Measurements from ENCODE around the gene CACNA1C. TPM values are rescaled to one million over a fixed set of nuclear protein-coding genes. Genes with fewer than 3 reads are reported as not detected.

Gene CACNA1C
- total RNA-seq, 2 donors from 2014 or later, result 0.84 to 10.2 TPM

DNA sequence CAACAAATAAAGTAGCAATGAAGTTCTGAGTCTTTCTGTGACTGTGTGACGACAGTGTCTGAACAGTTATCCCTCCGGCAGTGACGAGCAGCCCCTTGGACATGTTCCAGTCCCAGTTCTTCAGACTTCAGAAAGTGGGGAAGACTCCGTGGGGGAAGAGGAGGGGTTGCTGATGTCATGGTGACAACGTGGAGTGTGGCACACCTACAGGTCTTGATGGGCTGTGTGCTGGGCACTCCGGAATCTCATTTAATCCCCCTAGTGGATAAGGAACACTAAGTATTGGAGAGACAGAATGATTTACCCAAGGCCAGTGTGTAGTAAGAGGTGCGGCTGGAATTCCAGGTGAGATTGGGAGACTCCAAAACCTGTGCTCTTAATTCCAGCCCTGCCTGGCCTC, 280.2 kb downstream of the CACNA1C start:
- Histone ChIP-seq H3K9ac (ENCODE audit: low read depth in 2 of 2, low read length in 2 of 2) (no peak overlapping the region), H3K27ac (no peak overlapping the region)

DNA sequence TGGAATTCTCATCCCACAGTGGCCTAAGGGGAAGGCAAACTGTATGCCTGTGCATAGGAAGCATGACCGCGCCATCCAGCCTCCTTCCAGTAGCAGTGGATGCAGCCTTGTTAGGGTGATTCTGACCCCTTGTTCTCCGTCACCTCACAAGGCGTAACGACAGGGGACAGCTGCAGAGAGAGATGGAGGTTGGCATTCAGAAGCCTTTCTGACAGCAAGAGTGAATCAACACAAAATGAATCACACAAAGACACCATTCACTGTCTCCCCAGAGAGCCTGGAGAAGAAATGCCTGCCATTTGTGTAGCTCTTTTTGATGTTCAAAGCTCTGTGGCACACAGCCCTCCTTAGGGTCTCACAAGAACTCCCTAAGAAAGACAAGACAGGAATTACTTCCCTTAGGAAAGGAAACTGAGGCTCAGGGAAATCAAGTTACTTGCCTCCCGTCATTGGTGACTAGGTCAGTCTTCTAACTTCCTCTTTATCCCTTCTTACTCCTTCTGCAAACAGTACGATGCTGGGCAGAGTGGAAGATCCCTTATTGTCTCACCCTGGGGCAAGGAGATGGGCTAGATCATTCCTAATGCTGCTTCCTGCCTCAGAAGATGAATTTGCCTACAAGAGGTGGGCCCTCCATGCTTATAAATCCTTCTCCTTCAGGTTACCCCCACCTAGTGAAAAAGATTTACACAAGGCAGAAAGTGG, 280.9 kb downstream of the CACNA1C start:
- intact Hi-C loops (cut with DNase I), result no loop called here
- TF ChIP-seq, protein P1, sequence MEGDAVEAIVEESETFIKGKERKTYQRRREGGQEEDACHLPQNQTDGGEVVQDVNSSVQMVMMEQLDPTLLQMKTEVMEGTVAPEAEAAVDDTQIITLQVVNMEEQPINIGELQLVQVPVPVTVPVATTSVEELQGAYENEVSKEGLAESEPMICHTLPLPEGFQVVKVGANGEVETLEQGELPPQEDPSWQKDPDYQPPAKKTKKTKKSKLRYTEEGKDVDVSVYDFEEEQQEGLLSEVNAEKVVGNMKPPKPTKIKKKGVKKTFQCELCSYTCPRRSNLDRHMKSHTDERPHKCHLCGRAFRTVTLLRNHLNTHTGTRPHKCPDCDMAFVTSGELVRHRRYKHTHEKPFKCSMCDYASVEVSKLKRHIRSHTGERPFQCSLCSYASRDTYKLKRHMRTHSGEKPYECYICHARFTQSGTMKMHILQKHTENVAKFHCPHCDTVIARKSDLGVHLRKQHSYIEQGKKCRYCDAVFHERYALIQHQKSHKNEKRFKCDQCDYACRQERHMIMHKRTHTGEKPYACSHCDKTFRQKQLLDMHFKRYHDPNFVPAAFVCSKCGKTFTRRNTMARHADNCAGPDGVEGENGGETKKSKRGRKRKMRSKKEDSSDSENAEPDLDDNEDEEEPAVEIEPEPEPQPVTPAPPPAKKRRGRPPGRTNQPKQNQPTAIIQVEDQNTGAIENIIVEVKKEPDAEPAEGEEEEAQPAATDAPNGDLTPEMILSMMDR (IDR thresholded peaks at IDR 0.05), result no peak
- Histone ChIP-seq H3K4me1 (no peaks in the 10 kb centered on the region), H3K4me3 (no peak overlapping the region), H3K27me3 (no peaks in the 10 kb centered on the region), H3K9ac (ENCODE audit: low read depth in 2 of 2, low read length in 2 of 2) (no peak overlapping the region), H3K36me3 (no peaks in the 10 kb centered on the region), H3K27ac (no peak overlapping the region), H3K9me3 (no peaks in the 10 kb centered on the region)
- no peak for DNase-seq

More for the DNA sequence above, 280.2 kb downstream of the CACNA1C start:
- TF ChIP-seq, protein P1 (IDR thresholded peaks at IDR 0.05), result no peak
- DNase-seq, result no peak
- Histone ChIP-seq H3K4me3 (no peak overlapping the region), H3K4me1 (no peaks in the 10 kb centered on the region), H3K9me3 (no peaks in the 10 kb centered on the region), H3K36me3 (no peaks in the 10 kb centered on the region), H3K27me3 (no peaks in the 10 kb centered on the region)
- intact Hi-C loops (cut with DNase I), result no loop called here

DNA sequence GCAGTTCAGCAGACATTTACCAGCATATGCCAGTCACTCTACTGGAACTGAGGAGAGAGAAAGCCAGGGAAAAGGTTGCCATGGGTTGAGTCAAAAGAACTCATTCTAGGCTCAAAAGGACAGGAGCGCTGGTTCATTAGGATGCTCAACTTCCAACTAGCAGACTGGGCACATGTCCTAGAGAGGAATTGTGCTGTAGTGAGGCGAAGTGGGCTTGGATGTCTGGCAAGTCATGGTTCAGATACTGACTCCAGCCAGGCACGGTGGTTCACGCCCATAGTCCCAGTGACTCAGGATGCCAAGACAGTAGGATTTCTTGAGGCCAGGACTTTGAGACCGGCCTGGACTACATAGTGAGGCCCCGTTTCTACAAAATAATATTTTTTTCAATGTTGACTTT, 281.5 kb downstream of the CACNA1C start:
- intact Hi-C loops (cut with DNase I), result no loop called here
- H3K9ac ChIP-seq (ENCODE audit: low read depth in 2 of 2, low read length in 2 of 2), result no peak overlapping the region
- H3K9me3 ChIP-seq, result no peaks in the 10 kb centered on the region
- no peaks in the 10 kb centered on the region for H3K4me1 ChIP-seq
- no peak for DNase-seq
- H3K27me3 ChIP-seq, result no peaks in the 10 kb centered on the region
- no peak overlapping the region for H3K27ac ChIP-seq
- TF ChIP-seq, protein P1 (IDR thresholded peaks at IDR 0.05), result no peak
- H3K4me3 ChIP-seq, result no peak overlapping the region
- no peaks in the 10 kb centered on the region for H3K36me3 ChIP-seq

DNA sequence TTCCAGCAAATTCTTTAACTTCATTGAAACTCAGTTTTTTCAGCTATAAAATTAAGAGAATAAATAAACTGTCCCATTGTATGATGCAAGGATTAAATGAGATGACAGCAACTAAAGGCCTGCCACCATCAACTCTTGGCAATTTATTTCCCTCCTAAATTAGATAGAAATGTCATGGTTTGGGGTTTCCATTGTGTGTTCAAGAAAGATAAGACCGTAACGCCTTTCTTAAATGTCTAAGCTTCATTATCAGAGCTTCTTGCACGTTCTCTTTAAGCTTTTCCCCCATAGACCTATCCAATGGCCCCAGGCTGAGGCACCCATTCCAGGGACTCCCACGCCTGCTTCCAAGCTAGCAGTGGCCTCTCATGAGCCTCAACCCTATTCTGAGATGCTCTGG, 281.9 kb downstream of the CACNA1C start:
- H3K27me3 ChIP-seq, result no peaks in the 10 kb centered on the region
- H3K27ac ChIP-seq, result no peak overlapping the region
- TF ChIP-seq, protein P1 (IDR thresholded peaks at IDR 0.05), result no peak
- no peaks in the 10 kb centered on the region for H3K36me3 ChIP-seq
- no peaks in the 10 kb centered on the region for H3K9me3 ChIP-seq
- intact Hi-C loops (cut with DNase I), result no loop called here
- DNase-seq, result no peak
- H3K4me3 ChIP-seq, result no peak overlapping the region
- H3K4me1 ChIP-seq, result no peaks in the 10 kb centered on the region
- no peak overlapping the region for H3K9ac ChIP-seq (ENCODE audit: low read depth in 2 of 2, low read length in 2 of 2)

DNA sequence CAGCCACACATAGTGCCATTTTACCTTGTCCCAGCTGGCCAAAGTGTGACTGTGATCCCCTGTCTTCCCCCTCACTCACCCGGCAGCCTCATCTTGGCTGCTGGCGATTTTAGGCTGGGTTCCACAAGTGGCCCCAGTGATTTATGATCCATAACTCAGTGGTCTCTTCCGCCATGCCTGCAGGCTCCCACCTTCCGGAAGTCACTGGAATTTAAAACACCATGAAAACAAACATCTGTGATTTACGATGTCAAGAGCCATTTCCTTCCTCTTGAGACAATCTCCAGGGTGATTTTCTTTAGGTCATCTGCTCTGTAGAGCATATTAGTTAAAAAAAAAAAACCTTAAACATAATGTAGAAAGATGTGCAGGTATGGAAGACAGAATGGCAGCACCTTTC, 282.3 kb downstream of the CACNA1C start:
- H3K4me3 ChIP-seq, result no peak overlapping the region
- TF ChIP-seq, protein P1 (IDR thresholded peaks at IDR 0.05), result no peak
- H3K4me1 ChIP-seq, result no peaks in the 10 kb centered on the region
- no peaks in the 10 kb centered on the region for H3K9me3 ChIP-seq
- H3K36me3 ChIP-seq, result no peaks in the 10 kb centered on the region
- H3K27ac ChIP-seq, result peak overlapping the region; percentile 54
- no peaks in the 10 kb centered on the region for H3K27me3 ChIP-seq
- no peak overlapping the region for H3K9ac ChIP-seq (ENCODE audit: low read depth in 2 of 2, low read length in 2 of 2)
- intact Hi-C loops (cut with DNase I), result no loop called here
- no peak for DNase-seq
